WTC11 (cell line): Measurements from ENCODE around the gene CCDC121. TPM values are rescaled to one million over a fixed set of nuclear protein-coding genes. Genes with fewer than 3 reads are reported as not detected.

ENCODE experiments used
- ATAC-seq: fragments of 200-7000 bp; cut with Tn5 transposase; 2 replicates; pipeline ENCODE4 v1.10.0; 2021; ENCODE audit warnings: mild to moderate bottlenecking, moderate library complexity
- CTCF ChIA-PET: fragments of 300-600 bp; sonication (Branson Sonifier 250); formaldehyde crosslinking; loops from one replicate; lab custom pipeline; 2021; ENCODE audit warnings: antibody characterized with exemption; lab: Charles Lee
- POLR2A ChIA-PET: fragments of 350-600 bp; sonication (Branson Sonifier 250); formaldehyde crosslinking; loops from one replicate; lab custom pipeline; 2021; ENCODE audit warnings: antibody characterized with exemption; lab: Charles Lee
- DNase-seq: peaks from one replicate; pipeline ENCODE4 v3.0.0; 2021; ENCODE audit warnings: low spot score
- H3K27ac Mint-ChIP-seq: 2 replicates; pipeline ENCODE4 v1.8.0; 2021; ENCODE audit warnings: mixed read lengths
- H3K27me3 Mint-ChIP-seq: 2 replicates; pipeline ENCODE4 v1.8.0; 2021; ENCODE audit warnings: low read depth, mild to moderate bottlenecking, moderate library complexity, mixed read lengths
- H3K36me3 Mint-ChIP-seq: 2 replicates; pipeline ENCODE4 v1.8.0; 2021; ENCODE audit warnings: mixed read lengths
- H3K4me1 Mint-ChIP-seq: 2 replicates; pipeline ENCODE4 v1.8.0; 2022; ENCODE audit warnings: mixed read lengths
- H3K4me3 Mint-ChIP-seq: 2 replicates; pipeline ENCODE4 v1.8.0; 2021; ENCODE audit warnings: mild to moderate bottlenecking, moderate library complexity, mixed read lengths
- H3K9me3 Mint-ChIP-seq: 2 replicates; pipeline ENCODE4 v1.8.0; 2021; ENCODE audit warnings: mixed read lengths
- CREM ChIP-seq: sonication (generic); formaldehyde crosslinking; IDR thresholded peaks from 2 replicates; pipeline ENCODE4 v1.8.1; 2022; ENCODE audit warnings: mild to moderate bottlenecking, missing genetic modification reagents, moderate library complexity
- FOXJ3 ChIP-seq: sonication (generic); formaldehyde crosslinking; IDR thresholded peaks from 2 replicates; pipeline ENCODE4 v1.9.0; 2021; ENCODE audit warnings: missing genetic modification reagents, mild to moderate bottlenecking, borderline replicate concordance
- GRHL2 ChIP-seq: fragments of 250-450 bp; sonication (Bioruptor Pico); IDR thresholded peaks from 2 replicates; pipeline ENCODE4 v1.8.0; 2022; ENCODE audit warnings: mild to moderate bottlenecking, moderate library complexity; ENCODE audit not compliant: insufficient replicate concordance, severe bottlenecking
- HMGA2 ChIP-seq: fragments of 250-450 bp; sonication (Bioruptor Pico); IDR thresholded peaks from 2 replicates; pipeline ENCODE4 v1.4.0; 2021; ENCODE audit warnings: mild to moderate bottlenecking, moderate library complexity
- JAZF1 ChIP-seq: fragments of 250-450 bp; sonication (Bioruptor Pico); IDR thresholded peaks from 2 replicates; pipeline ENCODE4 v1.9.0; 2021; ENCODE audit warnings: moderate library complexity, mild to moderate bottlenecking, inconsistent platforms
- KAT7 ChIP-seq: sonication (generic); formaldehyde crosslinking; IDR thresholded peaks from 2 replicates; pipeline ENCODE4 v1.8.1; 2023; ENCODE audit warnings: missing genetic modification reagents, mild to moderate bottlenecking, borderline replicate concordance
- NFATC4 ChIP-seq: fragments of 250-450 bp; sonication (Bioruptor Pico); IDR thresholded peaks from 2 replicates; pipeline ENCODE4 v1.9.0; 2021; ENCODE audit warnings: mild to moderate bottlenecking
- NFE2L1 ChIP-seq: sonication (generic); formaldehyde crosslinking; IDR thresholded peaks from 2 replicates; pipeline ENCODE4 v1.8.1; 2023; ENCODE audit warnings: missing genetic modification reagents
- NFYB ChIP-seq: sonication (generic); formaldehyde crosslinking; conservative IDR thresholded peaks from 2 replicates; pipeline ENCODE4 v1.8.0; 2022; ENCODE audit warnings: low read depth, missing genetic modification reagents
- NR1H2 ChIP-seq: sonication (generic); formaldehyde crosslinking; IDR thresholded peaks from 2 replicates; pipeline ENCODE4 v1.9.0; 2021; ENCODE audit warnings: mild to moderate bottlenecking, moderate library complexity, missing genetic modification reagents
- RORB ChIP-seq: fragments of 250-450 bp; sonication (Bioruptor Pico); IDR thresholded peaks from 2 replicates; pipeline ENCODE4 v1.9.0; 2021; ENCODE audit warnings: mild to moderate bottlenecking
- ZNF121 ChIP-seq: sonication (generic); formaldehyde crosslinking; IDR thresholded peaks from 2 replicates; pipeline ENCODE4 v1.8.0; 2023; ENCODE audit warnings: missing genetic modification reagents
- ZNF219 ChIP-seq: sonication (generic); formaldehyde crosslinking; IDR thresholded peaks from 2 replicates; pipeline ENCODE4 v1.8.0; 2023; ENCODE audit warnings: missing genetic modification reagents, mild to moderate bottlenecking, borderline replicate concordance
- ZNF263 ChIP-seq: sonication (generic); formaldehyde crosslinking; IDR thresholded peaks from 2 replicates; pipeline ENCODE4 v1.8.1; 2022; ENCODE audit warnings: low read depth, mild to moderate bottlenecking, moderate library complexity, missing genetic modification reagents
- ZNF671 ChIP-seq: fragments of 250-450 bp; sonication (Bioruptor Pico); IDR thresholded peaks from 2 replicates; pipeline ENCODE4 v1.8.0; 2021; ENCODE audit warnings: mild to moderate bottlenecking
- total RNA-seq: library from RNA; stranded (reverse); gene quantifications from 3 replicates; pipeline ENCODE4 v1.2.3, GENCODE V29; 2021
- TF ChIP-seq, protein P1 (sequence below): sonication (generic); formaldehyde crosslinking; conservative IDR thresholded peaks from 2 replicates; pipeline ENCODE4 v1.8.1; 2023; ENCODE audit warnings: mild to moderate bottlenecking, low read depth, missing genetic modification reagents, moderate library complexity
- TF ChIP-seq, protein P2 (sequence below): sonication (generic); formaldehyde crosslinking; IDR thresholded peaks from 2 replicates; pipeline ENCODE4 v1.8.1; 2022; ENCODE audit warnings: low read depth, missing genetic modification reagents, borderline replicate concordance
- TF ChIP-seq, protein P3 (sequence below): sonication (generic); formaldehyde crosslinking; IDR thresholded peaks from 2 replicates; pipeline ENCODE4 v1.8.1; 2022; ENCODE audit warnings: mild to moderate bottlenecking, moderate library complexity, missing genetic modification reagents
- TF ChIP-seq, protein P4 (sequence below): sonication (generic); formaldehyde crosslinking; IDR thresholded peaks from 2 replicates; pipeline ENCODE4 v1.8.1; 2023; ENCODE audit warnings: mild to moderate bottlenecking, missing genetic modification reagents, borderline replicate concordance
- TF ChIP-seq, protein P5 (sequence below): fragments of 250-450 bp; sonication (Bioruptor Pico); conservative IDR thresholded peaks from 2 replicates; pipeline ENCODE4 v1.9.0; 2021; ENCODE audit warnings: mild to moderate bottlenecking
- TF ChIP-seq, protein P6 (sequence below): fragments of 250-450 bp; sonication (Bioruptor Pico); IDR thresholded peaks from 2 replicates; pipeline ENCODE4 v1.9.0; 2021; ENCODE audit warnings: mild to moderate bottlenecking
- TF ChIP-seq, protein P7 (sequence below): fragments of 250-450 bp; sonication (Bioruptor Pico); IDR thresholded peaks from 2 replicates; pipeline ENCODE4 v1.9.0; 2021; ENCODE audit warnings: moderate library complexity, mild to moderate bottlenecking, inconsistent platforms, borderline replicate concordance

The CCDC121 gene
- total RNA-seq, 1 experiment from 2014 or later: 2.0 TPM

DNA sequence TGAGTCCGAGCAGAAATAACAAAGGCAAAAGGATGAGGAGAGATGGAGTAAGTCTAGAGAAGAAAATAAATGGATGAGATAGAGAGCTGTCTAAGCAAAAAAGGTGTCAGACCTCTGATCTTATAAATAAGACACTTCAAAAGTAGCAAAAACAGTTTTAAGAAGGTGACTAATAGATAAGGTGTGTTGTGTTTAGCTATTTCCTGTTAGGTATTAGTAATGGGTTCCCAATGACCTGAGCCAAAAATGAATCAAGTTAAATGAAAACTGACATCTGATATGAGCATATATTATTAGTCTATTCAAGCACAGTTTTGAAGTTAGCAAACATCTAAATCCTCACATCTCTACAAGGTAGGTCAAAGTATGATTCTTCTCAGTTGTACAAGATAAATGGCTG is 24.0 kb upstream of the CCDC121 start:
- Mint-ChIP-seq H3K9me3 (no peaks in the 10 kb centered on the region), H3K27me3 (no peaks in the 10 kb centered on the region), H3K36me3 (peaks cover 66% of the 10 kb centered on the region), H3K4me3 (no peak overlapping the region), H3K27ac (no peak overlapping the region), H3K4me1 (no peaks in the 10 kb centered on the region; the same call in 1 of the 2 replicates)
- ChIA-PET CTCF (interaction anchor here (0.7 kb wide), 1 partner anchor 31 kb away, joined by 3 read pairs; no protein-coding TSS in a partner anchor), POLR2A (no interaction called here)
- ATAC-seq: no peak
- no peak for DNase-seq
- TF ChIP-seq, protein P1, sequence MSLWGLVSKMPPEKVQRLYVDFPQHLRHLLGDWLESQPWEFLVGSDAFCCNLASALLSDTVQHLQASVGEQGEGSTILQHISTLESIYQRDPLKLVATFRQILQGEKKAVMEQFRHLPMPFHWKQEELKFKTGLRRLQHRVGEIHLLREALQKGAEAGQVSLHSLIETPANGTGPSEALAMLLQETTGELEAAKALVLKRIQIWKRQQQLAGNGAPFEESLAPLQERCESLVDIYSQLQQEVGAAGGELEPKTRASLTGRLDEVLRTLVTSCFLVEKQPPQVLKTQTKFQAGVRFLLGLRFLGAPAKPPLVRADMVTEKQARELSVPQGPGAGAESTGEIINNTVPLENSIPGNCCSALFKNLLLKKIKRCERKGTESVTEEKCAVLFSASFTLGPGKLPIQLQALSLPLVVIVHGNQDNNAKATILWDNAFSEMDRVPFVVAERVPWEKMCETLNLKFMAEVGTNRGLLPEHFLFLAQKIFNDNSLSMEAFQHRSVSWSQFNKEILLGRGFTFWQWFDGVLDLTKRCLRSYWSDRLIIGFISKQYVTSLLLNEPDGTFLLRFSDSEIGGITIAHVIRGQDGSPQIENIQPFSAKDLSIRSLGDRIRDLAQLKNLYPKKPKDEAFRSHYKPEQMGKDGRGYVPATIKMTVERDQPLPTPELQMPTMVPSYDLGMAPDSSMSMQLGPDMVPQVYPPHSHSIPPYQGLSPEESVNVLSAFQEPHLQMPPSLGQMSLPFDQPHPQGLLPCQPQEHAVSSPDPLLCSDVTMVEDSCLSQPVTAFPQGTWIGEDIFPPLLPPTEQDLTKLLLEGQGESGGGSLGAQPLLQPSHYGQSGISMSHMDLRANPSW (CRISPR knock-in tag): no peak
- TF ChIP-seq, protein P2, sequence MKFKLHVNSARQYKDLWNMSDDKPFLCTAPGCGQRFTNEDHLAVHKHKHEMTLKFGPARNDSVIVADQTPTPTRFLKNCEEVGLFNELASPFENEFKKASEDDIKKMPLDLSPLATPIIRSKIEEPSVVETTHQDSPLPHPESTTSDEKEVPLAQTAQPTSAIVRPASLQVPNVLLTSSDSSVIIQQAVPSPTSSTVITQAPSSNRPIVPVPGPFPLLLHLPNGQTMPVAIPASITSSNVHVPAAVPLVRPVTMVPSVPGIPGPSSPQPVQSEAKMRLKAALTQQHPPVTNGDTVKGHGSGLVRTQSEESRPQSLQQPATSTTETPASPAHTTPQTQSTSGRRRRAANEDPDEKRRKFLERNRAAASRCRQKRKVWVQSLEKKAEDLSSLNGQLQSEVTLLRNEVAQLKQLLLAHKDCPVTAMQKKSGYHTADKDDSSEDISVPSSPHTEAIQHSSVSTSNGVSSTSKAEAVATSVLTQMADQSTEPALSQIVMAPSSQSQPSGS: no peak
- no peak for TF ChIP-seq FOXJ3 (CRISPR knock-in tag)
- TF ChIP-seq, protein P3, sequence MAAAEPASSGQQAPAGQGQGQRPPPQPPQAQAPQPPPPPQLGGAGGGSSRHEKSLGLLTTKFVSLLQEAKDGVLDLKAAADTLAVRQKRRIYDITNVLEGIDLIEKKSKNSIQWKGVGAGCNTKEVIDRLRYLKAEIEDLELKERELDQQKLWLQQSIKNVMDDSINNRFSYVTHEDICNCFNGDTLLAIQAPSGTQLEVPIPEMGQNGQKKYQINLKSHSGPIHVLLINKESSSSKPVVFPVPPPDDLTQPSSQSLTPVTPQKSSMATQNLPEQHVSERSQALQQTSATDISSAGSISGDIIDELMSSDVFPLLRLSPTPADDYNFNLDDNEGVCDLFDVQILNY: no peak
- no peak for TF ChIP-seq JAZF1 (CRISPR knock-in tag)
- no peak for TF ChIP-seq ZNF263 (CRISPR knock-in tag)
- TF ChIP-seq, protein P4, sequence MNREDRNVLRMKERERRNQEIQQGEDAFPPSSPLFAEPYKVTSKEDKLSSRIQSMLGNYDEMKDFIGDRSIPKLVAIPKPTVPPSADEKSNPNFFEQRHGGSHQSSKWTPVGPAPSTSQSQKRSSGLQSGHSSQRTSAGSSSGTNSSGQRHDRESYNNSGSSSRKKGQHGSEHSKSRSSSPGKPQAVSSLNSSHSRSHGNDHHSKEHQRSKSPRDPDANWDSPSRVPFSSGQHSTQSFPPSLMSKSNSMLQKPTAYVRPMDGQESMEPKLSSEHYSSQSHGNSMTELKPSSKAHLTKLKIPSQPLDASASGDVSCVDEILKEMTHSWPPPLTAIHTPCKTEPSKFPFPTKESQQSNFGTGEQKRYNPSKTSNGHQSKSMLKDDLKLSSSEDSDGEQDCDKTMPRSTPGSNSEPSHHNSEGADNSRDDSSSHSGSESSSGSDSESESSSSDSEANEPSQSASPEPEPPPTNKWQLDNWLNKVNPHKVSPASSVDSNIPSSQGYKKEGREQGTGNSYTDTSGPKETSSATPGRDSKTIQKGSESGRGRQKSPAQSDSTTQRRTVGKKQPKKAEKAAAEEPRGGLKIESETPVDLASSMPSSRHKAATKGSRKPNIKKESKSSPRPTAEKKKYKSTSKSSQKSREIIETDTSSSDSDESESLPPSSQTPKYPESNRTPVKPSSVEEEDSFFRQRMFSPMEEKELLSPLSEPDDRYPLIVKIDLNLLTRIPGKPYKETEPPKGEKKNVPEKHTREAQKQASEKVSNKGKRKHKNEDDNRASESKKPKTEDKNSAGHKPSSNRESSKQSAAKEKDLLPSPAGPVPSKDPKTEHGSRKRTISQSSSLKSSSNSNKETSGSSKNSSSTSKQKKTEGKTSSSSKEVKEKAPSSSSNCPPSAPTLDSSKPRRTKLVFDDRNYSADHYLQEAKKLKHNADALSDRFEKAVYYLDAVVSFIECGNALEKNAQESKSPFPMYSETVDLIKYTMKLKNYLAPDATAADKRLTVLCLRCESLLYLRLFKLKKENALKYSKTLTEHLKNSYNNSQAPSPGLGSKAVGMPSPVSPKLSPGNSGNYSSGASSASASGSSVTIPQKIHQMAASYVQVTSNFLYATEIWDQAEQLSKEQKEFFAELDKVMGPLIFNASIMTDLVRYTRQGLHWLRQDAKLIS (CRISPR knock-in tag): no peak
- TF ChIP-seq ZNF121 (CRISPR knock-in tag): no peak
- no peak for TF ChIP-seq NFYB (CRISPR knock-in tag)
- no peak for TF ChIP-seq KAT7 (CRISPR knock-in tag)
- TF ChIP-seq RORB (CRISPR knock-in tag): no peak
- TF ChIP-seq GRHL2 (CRISPR knock-in tag): no peak
- TF ChIP-seq CREM: no peak
- TF ChIP-seq NFE2L1: no peak
- TF ChIP-seq HMGA2 (CRISPR knock-in tag): no peak
- TF ChIP-seq NR1H2 (CRISPR knock-in tag): no peak
- TF ChIP-seq, all 79 proteins: peak for 0

DNA sequence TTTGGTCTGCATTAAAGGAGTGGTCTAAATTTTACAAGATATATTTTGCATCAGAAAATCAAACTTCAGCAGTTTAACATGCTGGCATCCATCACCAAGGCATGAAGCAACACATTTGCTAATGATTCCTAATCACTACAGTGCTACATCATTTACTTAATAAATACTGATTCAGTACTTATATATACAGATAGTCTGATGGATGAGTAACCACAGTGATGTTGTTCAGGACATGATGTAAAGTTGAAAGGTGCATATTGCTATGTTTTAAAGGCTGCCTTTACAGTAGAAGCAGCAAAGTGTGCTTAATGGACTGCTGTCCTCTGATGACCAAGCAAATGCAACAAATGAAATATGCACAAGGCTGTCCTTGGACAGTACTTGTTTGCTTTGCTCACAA is 23.5 kb upstream of the CCDC121 start:
- H3K4me1 Mint-ChIP-seq: no peaks in the 10 kb centered on the region; the same call in 1 of the 2 replicates
- no peaks in the 10 kb centered on the region for H3K9me3 Mint-ChIP-seq
- no peak overlapping the region for H3K27ac Mint-ChIP-seq
- DNase-seq: no peak
- ChIA-PET CTCF (interaction anchor here (0.7 kb wide), 1 partner anchor 32 kb away, joined by 3 read pairs; no protein-coding TSS in a partner anchor), POLR2A (no interaction called here)
- ATAC-seq: no peak
- no peak overlapping the region for H3K4me3 Mint-ChIP-seq
- H3K27me3 Mint-ChIP-seq: no peaks in the 10 kb centered on the region
- peaks cover 69% of the 10 kb centered on the region for H3K36me3 Mint-ChIP-seq
- no peak for TF ChIP-seq ZNF263 (CRISPR knock-in tag)
- TF ChIP-seq ZNF219 (CRISPR knock-in tag): no peak
- TF ChIP-seq NFATC4 (CRISPR knock-in tag): no peak
- TF ChIP-seq, protein P5, sequence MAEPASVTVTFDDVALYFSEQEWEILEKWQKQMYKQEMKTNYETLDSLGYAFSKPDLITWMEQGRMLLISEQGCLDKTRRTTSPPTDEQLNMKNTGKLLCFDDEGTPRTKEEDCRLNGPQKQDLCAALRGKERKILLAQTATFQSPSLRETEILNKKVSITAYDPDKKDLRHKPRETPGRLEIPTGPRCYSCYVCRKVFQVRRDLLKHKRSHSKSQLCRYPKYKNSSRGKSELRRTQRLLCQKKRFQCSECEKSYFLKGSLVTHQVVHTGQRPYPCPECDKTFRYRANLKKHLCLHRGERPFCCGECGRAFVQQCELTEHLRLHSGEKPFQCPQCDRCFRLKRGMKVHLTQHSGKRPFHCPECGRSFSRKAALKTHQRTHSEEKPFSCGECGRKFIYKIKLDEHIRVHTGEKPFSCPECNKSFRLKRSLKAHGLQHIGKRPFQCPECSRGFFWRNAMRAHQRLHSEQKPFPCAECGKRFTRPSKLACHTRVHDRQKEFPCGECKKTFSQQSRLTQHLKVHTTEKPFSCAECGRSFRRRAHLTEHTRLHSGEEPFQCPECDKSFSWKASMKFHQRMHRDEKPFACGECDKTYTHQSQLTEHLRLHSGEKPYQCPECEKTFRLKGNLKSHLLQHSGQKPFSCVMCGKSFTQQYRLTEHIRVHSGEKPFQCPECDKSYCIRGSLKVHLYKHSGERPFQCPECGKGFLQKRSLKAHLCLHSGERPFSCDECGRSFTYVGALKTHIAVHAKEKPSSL (CRISPR knock-in tag): no peak
- TF ChIP-seq, protein P6, sequence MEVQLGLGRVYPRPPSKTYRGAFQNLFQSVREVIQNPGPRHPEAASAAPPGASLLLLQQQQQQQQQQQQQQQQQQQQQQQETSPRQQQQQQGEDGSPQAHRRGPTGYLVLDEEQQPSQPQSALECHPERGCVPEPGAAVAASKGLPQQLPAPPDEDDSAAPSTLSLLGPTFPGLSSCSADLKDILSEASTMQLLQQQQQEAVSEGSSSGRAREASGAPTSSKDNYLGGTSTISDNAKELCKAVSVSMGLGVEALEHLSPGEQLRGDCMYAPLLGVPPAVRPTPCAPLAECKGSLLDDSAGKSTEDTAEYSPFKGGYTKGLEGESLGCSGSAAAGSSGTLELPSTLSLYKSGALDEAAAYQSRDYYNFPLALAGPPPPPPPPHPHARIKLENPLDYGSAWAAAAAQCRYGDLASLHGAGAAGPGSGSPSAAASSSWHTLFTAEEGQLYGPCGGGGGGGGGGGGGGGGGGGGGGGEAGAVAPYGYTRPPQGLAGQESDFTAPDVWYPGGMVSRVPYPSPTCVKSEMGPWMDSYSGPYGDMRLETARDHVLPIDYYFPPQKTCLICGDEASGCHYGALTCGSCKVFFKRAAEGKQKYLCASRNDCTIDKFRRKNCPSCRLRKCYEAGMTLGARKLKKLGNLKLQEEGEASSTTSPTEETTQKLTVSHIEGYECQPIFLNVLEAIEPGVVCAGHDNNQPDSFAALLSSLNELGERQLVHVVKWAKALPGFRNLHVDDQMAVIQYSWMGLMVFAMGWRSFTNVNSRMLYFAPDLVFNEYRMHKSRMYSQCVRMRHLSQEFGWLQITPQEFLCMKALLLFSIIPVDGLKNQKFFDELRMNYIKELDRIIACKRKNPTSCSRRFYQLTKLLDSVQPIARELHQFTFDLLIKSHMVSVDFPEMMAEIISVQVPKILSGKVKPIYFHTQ (CRISPR knock-in tag): no peak
- TF ChIP-seq, protein P7, sequence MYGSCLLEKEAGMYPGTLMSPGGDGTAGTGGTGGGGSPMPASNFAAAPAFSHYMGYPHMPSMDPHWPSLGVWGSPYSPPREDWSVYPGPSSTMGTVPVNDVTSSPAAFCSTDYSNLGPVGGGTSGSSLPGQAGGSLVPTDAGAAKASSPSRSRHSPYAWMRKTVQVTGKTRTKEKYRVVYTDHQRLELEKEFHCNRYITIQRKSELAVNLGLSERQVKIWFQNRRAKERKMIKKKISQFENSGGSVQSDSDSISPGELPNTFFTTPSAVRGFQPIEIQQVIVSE (CRISPR knock-in tag): no peak
- no peak for TF ChIP-seq ZNF671 (CRISPR knock-in tag)
